ENCODE measurements around the gene GPR142. TPM values are rescaled to one million over a fixed set of nuclear protein-coding genes. Genes with fewer than 3 reads are reported as not detected.

Gene GPR142
- total RNA-seq, 1 experiment from 2014 or later = not detected

DNA sequence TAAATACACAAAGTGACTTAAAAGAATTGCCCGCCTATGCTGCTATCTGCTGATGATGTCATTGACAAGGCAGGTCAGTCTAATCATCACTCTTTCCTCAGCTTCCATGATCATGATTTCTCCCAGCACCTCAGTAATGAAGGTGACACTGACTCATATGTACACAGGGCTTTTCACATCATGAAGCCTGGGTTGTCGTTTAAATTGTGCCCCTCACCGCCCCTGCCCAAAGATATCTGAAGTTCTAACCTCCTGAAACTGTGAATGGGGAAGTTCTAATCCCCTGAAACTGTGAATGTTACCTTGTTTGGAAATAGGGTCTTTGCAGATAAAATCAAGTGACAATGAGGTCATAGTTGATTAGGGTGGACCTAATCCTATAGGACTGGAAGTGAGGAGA, 47.2 kb downstream of the GPR142 start:
- Mint-ChIP-seq H3K36me3 (0 out of 2 replicates have a peak, but pooled peaks cover 5% of the 10 kb centered on the region), H3K27ac (no peak overlapping the region), H3K27me3 (ENCODE audit: low read depth) (no peaks in the 10 kb centered on the region; the same call in 1 of the 2 replicates), H3K9me3 (peaks cover 7% of the 10 kb centered on the region), H3K4me3 (no peak overlapping the region), H3K4me1 (0 out of 2 replicates have a peak, but pooled peaks cover 4% of the 10 kb centered on the region)
- ATAC-seq (no peak), DNase-seq (ENCODE audit: low spot score) (no peak)
- POLR2A ChIA-PET = no interaction called here
- CTCF ChIA-PET = no interaction called here
- no peak for TF ChIP-seq ZNF671 (CRISPR knock-in tag; IDR thresholded peaks at IDR 0.05)
- TF ChIP-seq RORB (CRISPR knock-in tag; IDR thresholded peaks at IDR 0.05) = no peak
- TF ChIP-seq, protein P1, sequence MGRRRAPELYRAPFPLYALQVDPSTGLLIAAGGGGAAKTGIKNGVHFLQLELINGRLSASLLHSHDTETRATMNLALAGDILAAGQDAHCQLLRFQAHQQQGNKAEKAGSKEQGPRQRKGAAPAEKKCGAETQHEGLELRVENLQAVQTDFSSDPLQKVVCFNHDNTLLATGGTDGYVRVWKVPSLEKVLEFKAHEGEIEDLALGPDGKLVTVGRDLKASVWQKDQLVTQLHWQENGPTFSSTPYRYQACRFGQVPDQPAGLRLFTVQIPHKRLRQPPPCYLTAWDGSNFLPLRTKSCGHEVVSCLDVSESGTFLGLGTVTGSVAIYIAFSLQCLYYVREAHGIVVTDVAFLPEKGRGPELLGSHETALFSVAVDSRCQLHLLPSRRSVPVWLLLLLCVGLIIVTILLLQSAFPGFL (CRISPR knock-in tag; IDR thresholded peaks at IDR 0.05; ENCODE audit: borderline replicate concordance) = no peak
- TF ChIP-seq, protein P2, sequence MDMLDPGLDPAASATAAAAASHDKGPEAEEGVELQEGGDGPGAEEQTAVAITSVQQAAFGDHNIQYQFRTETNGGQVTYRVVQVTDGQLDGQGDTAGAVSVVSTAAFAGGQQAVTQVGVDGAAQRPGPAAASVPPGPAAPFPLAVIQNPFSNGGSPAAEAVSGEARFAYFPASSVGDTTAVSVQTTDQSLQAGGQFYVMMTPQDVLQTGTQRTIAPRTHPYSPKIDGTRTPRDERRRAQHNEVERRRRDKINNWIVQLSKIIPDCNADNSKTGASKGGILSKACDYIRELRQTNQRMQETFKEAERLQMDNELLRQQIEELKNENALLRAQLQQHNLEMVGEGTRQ (CRISPR knock-in tag; IDR thresholded peaks at IDR 0.05) = no peak

DNA sequence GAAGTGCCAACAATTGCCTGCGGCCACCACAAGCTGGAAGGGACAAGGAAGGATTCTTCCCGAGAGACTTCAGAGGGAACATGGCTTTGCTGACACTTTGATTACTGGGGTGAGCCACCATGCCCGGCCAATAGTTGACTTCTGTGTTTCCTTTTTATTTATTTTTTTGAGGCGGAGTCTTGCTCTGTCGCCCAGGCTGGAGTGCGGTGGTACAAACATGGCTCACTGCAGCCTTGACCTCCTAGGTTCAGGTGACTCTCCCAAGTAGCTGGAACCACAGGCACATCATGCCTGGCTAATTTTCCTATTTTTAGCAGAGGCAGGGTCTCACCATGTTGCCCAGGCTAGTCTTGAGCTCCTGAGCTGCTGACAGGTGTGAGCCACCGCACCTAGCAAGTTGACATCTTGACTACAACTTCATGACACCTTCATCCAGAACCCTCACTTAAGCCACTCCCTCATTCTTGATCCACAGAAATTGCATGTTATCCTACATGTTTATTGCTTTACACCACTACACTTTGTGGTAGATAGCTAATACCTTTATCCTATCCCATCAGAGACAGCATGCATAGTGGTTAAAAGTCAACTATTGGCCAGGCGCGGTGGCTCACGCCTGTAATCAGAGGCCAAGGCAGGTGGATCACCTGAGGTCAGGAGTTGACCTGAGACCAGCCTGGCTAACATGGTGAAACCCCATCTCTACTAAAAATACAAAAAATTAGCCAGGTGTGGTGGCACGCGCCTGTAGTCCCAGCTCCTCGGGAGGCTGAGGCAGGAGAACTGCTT, 48.5 kb downstream of the GPR142 start:
- no peak for TF ChIP-seq ELF4 (CRISPR knock-in tag; IDR thresholded peaks at IDR 0.05; ENCODE audit: low read depth)
- TF ChIP-seq, protein P3, sequence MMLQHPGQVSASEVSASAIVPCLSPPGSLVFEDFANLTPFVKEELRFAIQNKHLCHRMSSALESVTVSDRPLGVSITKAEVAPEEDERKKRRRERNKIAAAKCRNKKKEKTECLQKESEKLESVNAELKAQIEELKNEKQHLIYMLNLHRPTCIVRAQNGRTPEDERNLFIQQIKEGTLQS (CRISPR knock-in tag; conservative IDR thresholded peaks at IDR 0.05) = no peak
- TF ChIP-seq, protein P4, sequence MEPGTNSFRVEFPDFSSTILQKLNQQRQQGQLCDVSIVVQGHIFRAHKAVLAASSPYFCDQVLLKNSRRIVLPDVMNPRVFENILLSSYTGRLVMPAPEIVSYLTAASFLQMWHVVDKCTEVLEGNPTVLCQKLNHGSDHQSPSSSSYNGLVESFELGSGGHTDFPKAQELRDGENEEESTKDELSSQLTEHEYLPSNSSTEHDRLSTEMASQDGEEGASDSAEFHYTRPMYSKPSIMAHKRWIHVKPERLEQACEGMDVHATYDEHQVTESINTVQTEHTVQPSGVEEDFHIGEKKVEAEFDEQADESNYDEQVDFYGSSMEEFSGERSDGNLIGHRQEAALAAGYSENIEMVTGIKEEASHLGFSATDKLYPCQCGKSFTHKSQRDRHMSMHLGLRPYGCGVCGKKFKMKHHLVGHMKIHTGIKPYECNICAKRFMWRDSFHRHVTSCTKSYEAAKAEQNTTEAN (CRISPR knock-in tag; IDR thresholded peaks at IDR 0.05) = no peak
- TF ChIP-seq ZNF121 (CRISPR knock-in tag; IDR thresholded peaks at IDR 0.05) = no peak
- TF ChIP-seq GTF2I (CRISPR knock-in tag; conservative IDR thresholded peaks at IDR 0.05) = no peak
- no peak for TF ChIP-seq RELA (CRISPR knock-in tag; IDR thresholded peaks at IDR 0.05; ENCODE audit: borderline replicate concordance)
- TF ChIP-seq, protein P5, sequence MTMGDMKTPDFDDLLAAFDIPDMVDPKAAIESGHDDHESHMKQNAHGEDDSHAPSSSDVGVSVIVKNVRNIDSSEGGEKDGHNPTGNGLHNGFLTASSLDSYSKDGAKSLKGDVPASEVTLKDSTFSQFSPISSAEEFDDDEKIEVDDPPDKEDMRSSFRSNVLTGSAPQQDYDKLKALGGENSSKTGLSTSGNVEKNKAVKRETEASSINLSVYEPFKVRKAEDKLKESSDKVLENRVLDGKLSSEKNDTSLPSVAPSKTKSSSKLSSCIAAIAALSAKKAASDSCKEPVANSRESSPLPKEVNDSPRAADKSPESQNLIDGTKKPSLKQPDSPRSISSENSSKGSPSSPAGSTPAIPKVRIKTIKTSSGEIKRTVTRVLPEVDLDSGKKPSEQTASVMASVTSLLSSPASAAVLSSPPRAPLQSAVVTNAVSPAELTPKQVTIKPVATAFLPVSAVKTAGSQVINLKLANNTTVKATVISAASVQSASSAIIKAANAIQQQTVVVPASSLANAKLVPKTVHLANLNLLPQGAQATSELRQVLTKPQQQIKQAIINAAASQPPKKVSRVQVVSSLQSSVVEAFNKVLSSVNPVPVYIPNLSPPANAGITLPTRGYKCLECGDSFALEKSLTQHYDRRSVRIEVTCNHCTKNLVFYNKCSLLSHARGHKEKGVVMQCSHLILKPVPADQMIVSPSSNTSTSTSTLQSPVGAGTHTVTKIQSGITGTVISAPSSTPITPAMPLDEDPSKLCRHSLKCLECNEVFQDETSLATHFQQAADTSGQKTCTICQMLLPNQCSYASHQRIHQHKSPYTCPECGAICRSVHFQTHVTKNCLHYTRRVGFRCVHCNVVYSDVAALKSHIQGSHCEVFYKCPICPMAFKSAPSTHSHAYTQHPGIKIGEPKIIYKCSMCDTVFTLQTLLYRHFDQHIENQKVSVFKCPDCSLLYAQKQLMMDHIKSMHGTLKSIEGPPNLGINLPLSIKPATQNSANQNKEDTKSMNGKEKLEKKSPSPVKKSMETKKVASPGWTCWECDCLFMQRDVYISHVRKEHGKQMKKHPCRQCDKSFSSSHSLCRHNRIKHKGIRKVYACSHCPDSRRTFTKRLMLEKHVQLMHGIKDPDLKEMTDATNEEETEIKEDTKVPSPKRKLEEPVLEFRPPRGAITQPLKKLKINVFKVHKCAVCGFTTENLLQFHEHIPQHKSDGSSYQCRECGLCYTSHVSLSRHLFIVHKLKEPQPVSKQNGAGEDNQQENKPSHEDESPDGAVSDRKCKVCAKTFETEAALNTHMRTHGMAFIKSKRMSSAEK (CRISPR knock-in tag; IDR thresholded peaks at IDR 0.05; ENCODE audit: borderline replicate concordance) = no peak
- no peak for TF ChIP-seq PRRX2 (CRISPR knock-in tag; IDR thresholded peaks at IDR 0.05)
- TF ChIP-seq, protein P6, sequence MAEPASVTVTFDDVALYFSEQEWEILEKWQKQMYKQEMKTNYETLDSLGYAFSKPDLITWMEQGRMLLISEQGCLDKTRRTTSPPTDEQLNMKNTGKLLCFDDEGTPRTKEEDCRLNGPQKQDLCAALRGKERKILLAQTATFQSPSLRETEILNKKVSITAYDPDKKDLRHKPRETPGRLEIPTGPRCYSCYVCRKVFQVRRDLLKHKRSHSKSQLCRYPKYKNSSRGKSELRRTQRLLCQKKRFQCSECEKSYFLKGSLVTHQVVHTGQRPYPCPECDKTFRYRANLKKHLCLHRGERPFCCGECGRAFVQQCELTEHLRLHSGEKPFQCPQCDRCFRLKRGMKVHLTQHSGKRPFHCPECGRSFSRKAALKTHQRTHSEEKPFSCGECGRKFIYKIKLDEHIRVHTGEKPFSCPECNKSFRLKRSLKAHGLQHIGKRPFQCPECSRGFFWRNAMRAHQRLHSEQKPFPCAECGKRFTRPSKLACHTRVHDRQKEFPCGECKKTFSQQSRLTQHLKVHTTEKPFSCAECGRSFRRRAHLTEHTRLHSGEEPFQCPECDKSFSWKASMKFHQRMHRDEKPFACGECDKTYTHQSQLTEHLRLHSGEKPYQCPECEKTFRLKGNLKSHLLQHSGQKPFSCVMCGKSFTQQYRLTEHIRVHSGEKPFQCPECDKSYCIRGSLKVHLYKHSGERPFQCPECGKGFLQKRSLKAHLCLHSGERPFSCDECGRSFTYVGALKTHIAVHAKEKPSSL (CRISPR knock-in tag; conservative IDR thresholded peaks at IDR 0.05) = no peak
- no peak for TF ChIP-seq TP53 (CRISPR knock-in tag; IDR thresholded peaks at IDR 0.05)
- TF ChIP-seq GABPB1 (CRISPR knock-in tag; IDR thresholded peaks at IDR 0.05) = no peak
- no peak for TF ChIP-seq NR2C2 (CRISPR knock-in tag; IDR thresholded peaks at IDR 0.05)
- H3K4me3 Mint-ChIP-seq = no peak overlapping the region
- ATAC-seq = no peak
- H3K27ac Mint-ChIP-seq = no peak overlapping the region
- CTCF ChIA-PET = interaction anchor here (0.9 to 1.8 kb wide), 3 partner anchors 22 to 48 kb away, joined by 3 to 5 read pairs (median 5); no protein-coding TSS in a partner anchor
- no peak for DNase-seq (ENCODE audit: low spot score)
- no peaks in the 10 kb centered on the region; the same call in 1 of the 2 replicates for H3K27me3 Mint-ChIP-seq (ENCODE audit: low read depth)
- POLR2A ChIA-PET = no interaction called here
- H3K4me1 Mint-ChIP-seq = peaks cover 6% of the 10 kb centered on the region; the same call in 1 of the 2 replicates
- H3K36me3 Mint-ChIP-seq = 0 out of 2 replicates have a peak, but pooled peaks cover under 1% of the 10 kb centered on the region
- H3K9me3 Mint-ChIP-seq = peaks cover 1% of the 10 kb centered on the region
